ENCODE data around the gene PELI3.

DNA sequence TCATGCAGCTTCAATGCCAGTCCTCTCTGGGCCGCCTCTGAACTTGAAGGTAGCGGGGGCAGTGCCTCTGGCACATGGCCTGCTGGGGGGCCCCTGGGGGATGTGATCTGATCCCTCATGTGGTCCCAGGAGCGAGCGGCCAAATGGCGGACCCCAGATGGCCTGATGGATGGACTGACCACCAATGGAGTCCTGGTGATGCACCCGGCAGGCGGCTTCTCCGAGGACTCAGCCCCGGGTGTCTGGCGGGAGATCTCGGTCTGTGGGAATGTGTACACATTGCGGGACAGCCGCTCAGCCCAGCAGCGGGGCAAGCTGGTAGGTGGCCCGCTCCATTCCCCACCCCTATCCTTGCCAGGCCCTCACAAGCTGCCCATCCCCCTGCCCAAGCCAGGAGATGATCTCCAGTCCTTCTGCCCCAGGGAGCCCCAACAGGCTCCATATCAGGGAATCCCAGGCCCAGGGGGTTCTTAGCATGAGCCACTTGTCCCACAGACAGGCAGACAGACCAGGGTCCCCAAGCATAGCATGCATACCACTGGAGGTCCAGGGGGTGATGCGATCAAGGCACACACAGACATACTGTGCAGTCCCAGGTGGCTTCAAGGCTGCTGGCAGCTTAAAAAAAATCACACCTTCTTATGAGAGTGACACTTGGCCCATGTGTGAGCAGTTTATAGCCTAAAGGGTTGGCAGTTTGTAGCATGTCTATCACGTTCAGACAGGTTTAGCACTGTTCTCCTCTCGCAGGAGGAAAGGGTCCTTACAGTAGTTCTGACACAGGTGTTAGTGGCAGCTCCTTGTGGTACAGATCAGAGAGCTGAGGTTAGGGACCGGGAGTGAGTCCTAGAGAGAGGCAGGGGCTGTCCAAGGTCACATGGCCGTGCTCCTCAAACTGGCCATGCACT, 7.2 kb downstream of the PELI3 start:
- TF ChIP-seq, protein P1, sequence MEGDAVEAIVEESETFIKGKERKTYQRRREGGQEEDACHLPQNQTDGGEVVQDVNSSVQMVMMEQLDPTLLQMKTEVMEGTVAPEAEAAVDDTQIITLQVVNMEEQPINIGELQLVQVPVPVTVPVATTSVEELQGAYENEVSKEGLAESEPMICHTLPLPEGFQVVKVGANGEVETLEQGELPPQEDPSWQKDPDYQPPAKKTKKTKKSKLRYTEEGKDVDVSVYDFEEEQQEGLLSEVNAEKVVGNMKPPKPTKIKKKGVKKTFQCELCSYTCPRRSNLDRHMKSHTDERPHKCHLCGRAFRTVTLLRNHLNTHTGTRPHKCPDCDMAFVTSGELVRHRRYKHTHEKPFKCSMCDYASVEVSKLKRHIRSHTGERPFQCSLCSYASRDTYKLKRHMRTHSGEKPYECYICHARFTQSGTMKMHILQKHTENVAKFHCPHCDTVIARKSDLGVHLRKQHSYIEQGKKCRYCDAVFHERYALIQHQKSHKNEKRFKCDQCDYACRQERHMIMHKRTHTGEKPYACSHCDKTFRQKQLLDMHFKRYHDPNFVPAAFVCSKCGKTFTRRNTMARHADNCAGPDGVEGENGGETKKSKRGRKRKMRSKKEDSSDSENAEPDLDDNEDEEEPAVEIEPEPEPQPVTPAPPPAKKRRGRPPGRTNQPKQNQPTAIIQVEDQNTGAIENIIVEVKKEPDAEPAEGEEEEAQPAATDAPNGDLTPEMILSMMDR (IDR thresholded peaks at IDR 0.05) = no peak
- TF ChIP-seq POLR2A (IDR thresholded peaks at IDR 0.05) = no peak

All from uterus (tissue), 2 donors.